Measurements from ENCODE around the gene MINK1.

GRCh38 chr17:4938069-4938491 is 104.9 kb downstream of the MINK1 start:
- TF ChIP-seq CTCF (IDR thresholded peaks at IDR 0.05) (no peak), POLR2A (IDR thresholded peaks at IDR 0.05) (no peak)
